Adrenal gland (tissue), 12 donors: ENCODE results near the gene MDFI. TPM values are rescaled to one million over a fixed set of nuclear protein-coding genes. Genes with fewer than 3 reads are reported as not detected.
A peak's percentile ranks its signal among the peaks of the same experiment; 100 is the strongest.

Experiments
- DNase-seq, 7 donors: peaks; one replicate each; pipeline ENCODE4 v3.0.0-alpha.2; 2019 to 2020
- H3K27ac ChIP-seq, 5 donors: fragments of 200-600 bp; sonication (generic) in 4 of 5; 1 replicate in 3 of 5; 2 replicates in 2 of 5; pipeline versions ENCODE4 v1.5.1 to v1.8.0; 2016 to 2020; ENCODE audit warnings: mild to moderate bottlenecking in 1 of 5
- H3K27me3 ChIP-seq: fragments of 200-600 bp; 2 replicates; pipeline ENCODE4 v1.8.0; 2021
- H3K36me3 ChIP-seq, 2 donors: fragments of 200-600 bp; replicated peaks in 1 of 2; 1 replicate in 1 of 2; 2 replicates in 1 of 2; pipeline versions ENCODE4 v1.5.1 to v1.8.0; 2018 to 2022
- H3K4me1 ChIP-seq, 2 donors: fragments of 200-600 bp; replicated peaks in 1 of 2; 1 replicate in 1 of 2; 2 replicates in 1 of 2; pipeline versions ENCODE4 v1.5.1 to v1.8.0; 2018 to 2021
- H3K4me3 ChIP-seq, 4 donors: fragments of 200-600 bp; sonication (generic) in 3 of 4; one replicate each; pipeline ENCODE4 v1.5.1; 2016 to 2018
- H3K9me3 ChIP-seq, 3 donors: fragments of 200-600 bp; sonication (generic) in 1 of 3; replicated peaks in 1 of 3; 1 replicate in 2 of 3; 2 replicates in 1 of 3; pipeline versions ENCODE4 v1.5.1 to v1.8.0; 2016 to 2021
- POLR2A ChIP-seq, 2 donors: fragments of 450-650 bp; IDR thresholded peaks; one replicate each; pipeline ENCODE4 v1.6.1; 2017; ENCODE audit warnings: antibody characterized with exemption in 2 of 2, mild to moderate bottlenecking in 2 of 2, moderate library complexity in 1 of 2
- WGBS, 4 donors: extraction: QIAGEN DNeasy Blood & Tissue Kit in 2 of 4; methylation state at CpG; one replicate each; pipeline versions ENCODE4 v1.1.5 to v1.1.7; 2013 to 2017; 5-methylcytosine and 5-hydroxymethylcytosine counted together
- intact Hi-C, 2 donors: fragments of 100-400 bp; cut with DNase I; formaldehyde crosslinking; loops; one replicate each; pipeline versions ENCODE4 v1.14.1 to v1.15.0; 2022 to 2023
- polyA plus RNA-seq, 3 donors: library from polyadenylated mRNA; stranded (reverse); fragments of 200-250 nt in 2 of 3; fragments of 350-450 nt in 1 of 3; fragmentation: Illumina TruSeq in 1 of 3; extraction: RNeasy Lipid Tissue Mini Kit (QIAGEN cat#74804) in 1 of 3; gene quantifications; one replicate each; pipeline ENCODE4 v1.2.3, GENCODE V29; 2013 to 2014
- total RNA-seq, 9 donors: library from RNA; depleted of rRNA in 4 of 9; stranded (reverse); fragments of >200 nt in 4 of 9; fragments of 120-200 nt in 1 of 9; fragmentation: NEBNext Ultra II Directional in 1 of 9; extraction: Animal tissue kit (Norgen Biotek cat#: 25700) in 1 of 9; gene quantifications; one replicate each; pipeline versions ENCODE4 v1.1.0 to v1.2.4, GENCODE V29; 2013 to 2023
- TF ChIP-seq, protein P1 (sequence below), 6 experiments: fragments of 450-650 bp in 4 of 6; fragments of 200-600 bp in 2 of 6; sonication (generic) in 1 of 6; IDR thresholded peaks; 1 replicate in 5 of 6; 2 replicates in 1 of 6; pipeline versions ENCODE4 v1.5.1 to v1.8.0; 2016 to 2021; ENCODE audit warnings: antibody characterized with exemption in 6 of 6, mild to moderate bottlenecking in 2 of 6, moderate library complexity in 1 of 6
- donor health status: healthy with polysubstance abuse.
- donor health status: Bipolar disorder and iron deficiency.
- donor health status: DM: yes; HTN: yes; CAD: no.
- donor health status: DM: no; HTN: no; CAD: no.
- donor health status: DM: no; HTN: no; CAD: no.
- donor health status: DM: yes; HTN: yes; CAD: no.

The MDFI gene
- total and polyA plus RNA-seq, 12 donors: 0.44 to 26.6 (median 11.7) TPM

GRCh38 chr6:41658636-41659035 is 20.4 kb downstream of the MDFI start:
- Histone ChIP-seq H3K4me3 (no peak overlapping the region), H3K36me3 (no peaks in the 10 kb centered on the region), H3K27me3 (no peaks in the 10 kb centered on the region), H3K4me1 (no peaks in the 10 kb centered on the region), H3K9me3 (no peaks in the 10 kb centered on the region), H3K27ac (no peak overlapping the region)
- intact Hi-C loops: no loop called here
- WGBS, 4 donors: 71 to 78% (median 77%) methylated on average over 12 to 13 of the region's 13 CpGs
- no peak for TF ChIP-seq POLR2A (IDR thresholded peaks at IDR 0.05)
- TF ChIP-seq, protein P1, sequence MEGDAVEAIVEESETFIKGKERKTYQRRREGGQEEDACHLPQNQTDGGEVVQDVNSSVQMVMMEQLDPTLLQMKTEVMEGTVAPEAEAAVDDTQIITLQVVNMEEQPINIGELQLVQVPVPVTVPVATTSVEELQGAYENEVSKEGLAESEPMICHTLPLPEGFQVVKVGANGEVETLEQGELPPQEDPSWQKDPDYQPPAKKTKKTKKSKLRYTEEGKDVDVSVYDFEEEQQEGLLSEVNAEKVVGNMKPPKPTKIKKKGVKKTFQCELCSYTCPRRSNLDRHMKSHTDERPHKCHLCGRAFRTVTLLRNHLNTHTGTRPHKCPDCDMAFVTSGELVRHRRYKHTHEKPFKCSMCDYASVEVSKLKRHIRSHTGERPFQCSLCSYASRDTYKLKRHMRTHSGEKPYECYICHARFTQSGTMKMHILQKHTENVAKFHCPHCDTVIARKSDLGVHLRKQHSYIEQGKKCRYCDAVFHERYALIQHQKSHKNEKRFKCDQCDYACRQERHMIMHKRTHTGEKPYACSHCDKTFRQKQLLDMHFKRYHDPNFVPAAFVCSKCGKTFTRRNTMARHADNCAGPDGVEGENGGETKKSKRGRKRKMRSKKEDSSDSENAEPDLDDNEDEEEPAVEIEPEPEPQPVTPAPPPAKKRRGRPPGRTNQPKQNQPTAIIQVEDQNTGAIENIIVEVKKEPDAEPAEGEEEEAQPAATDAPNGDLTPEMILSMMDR (IDR thresholded peaks at IDR 0.05): no peak
- DNase-seq: no peak

DNA sequence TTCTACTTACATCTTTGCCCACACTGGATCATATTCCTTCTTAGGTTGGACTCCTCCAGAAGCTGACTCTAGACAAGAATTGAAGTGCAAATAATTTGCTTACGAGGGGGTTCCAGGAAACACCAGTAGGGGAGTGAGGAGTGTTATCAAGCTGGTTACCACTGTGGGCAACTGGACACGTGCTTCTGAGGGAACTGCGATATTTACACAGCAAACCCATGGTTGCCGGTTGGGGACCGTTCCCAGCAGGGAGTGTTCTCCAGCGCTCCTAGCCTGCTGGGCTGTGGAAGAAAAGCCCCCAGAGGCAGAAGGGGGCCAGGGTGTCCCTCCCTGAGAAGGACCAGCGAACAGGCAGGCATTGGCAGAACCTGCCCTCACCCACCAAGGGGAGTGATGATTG is 21.7 kb downstream of the MDFI start:
- Histone ChIP-seq H3K4me3 (no peak overlapping the region), H3K9me3 (no peaks in the 10 kb centered on the region), H3K36me3 (no peaks in the 10 kb centered on the region), H3K4me1 (no peaks in the 10 kb centered on the region), H3K27ac (no peak overlapping the region), H3K27me3 (no peaks in the 10 kb centered on the region)
- intact Hi-C loops: no loop called here
- peak in 1 of 7 donors; percentile 4 for DNase-seq
- 60 to 76% (median 73%) methylated on average over 4 to 7 of the region's 7 CpGs for WGBS, 4 donors
- no peak for TF ChIP-seq POLR2A (IDR thresholded peaks at IDR 0.05)
- TF ChIP-seq, protein P1 (IDR thresholded peaks at IDR 0.05): no peak

DNA sequence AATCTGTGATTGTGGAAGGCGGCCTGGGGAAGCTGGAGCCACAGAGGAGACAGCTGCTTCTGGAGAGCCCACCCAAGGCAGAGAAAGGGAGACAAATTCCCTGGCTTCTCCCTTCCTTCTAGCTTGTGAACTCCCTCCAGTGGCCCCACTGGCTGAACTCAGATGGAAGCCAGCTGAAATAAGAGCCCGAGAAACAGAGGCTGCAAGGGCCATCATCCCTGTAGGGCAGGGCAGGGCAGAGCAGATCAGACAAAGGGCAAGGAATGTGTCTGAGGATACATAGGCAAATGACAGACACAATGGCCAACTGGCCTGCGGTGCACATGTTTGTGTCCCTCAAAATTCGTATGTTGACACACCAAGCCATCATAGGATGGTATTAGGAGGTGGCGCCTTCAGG is 25.3 kb downstream of the MDFI start:
- Histone ChIP-seq H3K4me1 (no peaks in the 10 kb centered on the region), H3K36me3 (no peaks in the 10 kb centered on the region), H3K9me3 (no peaks in the 10 kb centered on the region), H3K27me3 (no peaks in the 10 kb centered on the region), H3K4me3 (no peak overlapping the region), H3K27ac (no peak overlapping the region)
- 70 to 81% (median 74%) methylated on average over 5 of the region's 5 CpGs for WGBS, 4 donors
- DNase-seq: no peak
- TF ChIP-seq POLR2A (IDR thresholded peaks at IDR 0.05): no peak
- TF ChIP-seq, protein P1 (IDR thresholded peaks at IDR 0.05): no peak
- intact Hi-C loops: no loop called here

DNA sequence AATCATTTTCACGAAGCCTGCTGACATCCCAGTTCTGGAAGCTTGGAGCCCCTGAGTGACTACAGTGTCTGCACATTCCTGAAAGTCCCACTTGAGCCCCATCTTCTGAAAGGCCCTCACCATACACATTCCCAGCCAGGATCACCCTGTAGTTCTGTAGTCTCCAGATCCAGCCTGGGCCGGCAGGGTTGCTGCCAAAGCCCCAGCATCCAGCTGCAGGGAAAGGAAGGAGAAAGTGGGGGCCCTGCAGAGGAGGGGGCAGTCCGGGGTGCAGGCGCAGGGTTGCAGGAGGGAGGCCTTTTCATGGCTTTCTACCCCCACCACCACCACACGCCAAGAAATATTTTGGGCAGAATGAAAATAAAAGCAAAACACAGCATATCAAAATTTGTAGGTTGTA is 26.0 kb downstream of the MDFI start:
- no peaks in the 10 kb centered on the region for H3K36me3 ChIP-seq
- intact Hi-C loops: no loop called here
- no peaks in the 10 kb centered on the region for H3K27me3 ChIP-seq
- DNase-seq: no peak
- H3K27ac ChIP-seq: no peak overlapping the region
- H3K4me1 ChIP-seq: no peaks in the 10 kb centered on the region
- no peak for TF ChIP-seq POLR2A (IDR thresholded peaks at IDR 0.05)
- TF ChIP-seq, protein P1 (IDR thresholded peaks at IDR 0.05): no peak
- WGBS, 4 donors: 83 to 90% (median 86%) methylated on average over 3 to 5 of the region's 5 CpGs
- no peak overlapping the region for H3K4me3 ChIP-seq
- no peaks in the 10 kb centered on the region for H3K9me3 ChIP-seq
